NB4 (cell line): ENCODE measurements around the gene HCFC1.

Source experiments
- DNase-seq: peaks from one replicate; pipeline ENCODE4 v3.0.0; 2010; ENCODE audit warnings: low read depth
- H3K4me3 ChIP-seq: one replicate; pipeline ENCODE4 v1.5.1; 2011; ENCODE audit warnings: mild to moderate bottlenecking, low read depth, low read length, moderate library complexity
- CTCF ChIP-seq: IDR thresholded peaks from one replicate; pipeline ENCODE4 v1.5.1; 2012; ENCODE audit warnings: low read depth, low read length
- MAX ChIP-seq: IDR thresholded peaks from 2 replicates; pipeline ENCODE4 v1.6.1; 2011; ENCODE audit warnings: low read depth, low read length
- MYC ChIP-seq: IDR thresholded peaks from 2 replicates; pipeline ENCODE4 v1.6.1; 2011; ENCODE audit warnings: low read depth, low read length
- POLR2A ChIP-seq: IDR thresholded peaks from 2 replicates; pipeline ENCODE4 v1.6.1; 2011; ENCODE audit warnings: mild to moderate bottlenecking; ENCODE audit not compliant: insufficient read length; ENCODE audit errors: extremely low read depth

The HCFC1 gene

GRCh38 chrX:153934762-153935325, 36.8 kb downstream of the HCFC1 start, which contains the start of gene NAA10:
NAA10 (minus strand) TSS chrX:153935037; CDS start chrX:153934904, 133 bp downstream.
- peak within 1 kb of the TSS; percentile 88 for H3K4me3 ChIP-seq
- DNase-seq: peak; percentile 85
- TF ChIP-seq MAX (no peak), POLR2A (peak; percentile 51)

- TF ChIP-seq MAX: no peak
- no peak for TF ChIP-seq POLR2A
- TF ChIP-seq MYC: no peak
- TF ChIP-seq CTCF: no peak
- H3K4me3 ChIP-seq: peak overlapping the region; percentile 88
- DNase-seq: no peak
These were observed 37.4 kb downstream of the HCFC1 start for GRCh38 chrX:153934148-153934761.

- H3K4me3 ChIP-seq: peak overlapping the region; percentile 88
- DNase-seq: peak; percentile 42
- TF ChIP-seq POLR2A: no peak
- no peak for TF ChIP-seq MYC
- no peak for TF ChIP-seq CTCF
- TF ChIP-seq MAX: 0 out of 2 replicates have a peak, but pooled peaks have one; percentile 14
These were observed 37.9 kb downstream of the HCFC1 start for GRCh38 chrX:153933748-153934147.

GRCh38 chrX:153932220-153932915, 39.2 kb downstream of the HCFC1 start:
- no peak for DNase-seq
- TF ChIP-seq MAX: no peak
- no peak for TF ChIP-seq POLR2A
- TF ChIP-seq CTCF: no peak
- no peak for TF ChIP-seq MYC
- H3K4me3 ChIP-seq: no peak overlapping the region

GRCh38 chrX:153931748-153932147, 39.9 kb downstream of the HCFC1 start:
- TF ChIP-seq CTCF (no peak), POLR2A (no peak), MYC (no peak), MAX (no peak)
- no peak for DNase-seq

GRCh38 chrX:153931151-153931550, 40.5 kb downstream of the HCFC1 start:
- DNase-seq: no peak
- TF ChIP-seq CTCF (no peak), MAX (no peak), MYC (no peak), POLR2A (no peak)

More at GRCh38 chrX:153931748-153932147, 39.9 kb downstream of the HCFC1 start:
- H3K4me3 ChIP-seq: no peak overlapping the region

More at GRCh38 chrX:153931151-153931550, 40.5 kb downstream of the HCFC1 start:
- H3K4me3 ChIP-seq: no peak overlapping the region
